Mammary epithelial cell (primary cell): ENCODE results near the gene TMEM119.

Experiments used
- EZH2 ChIP-seq: IDR thresholded peaks from 2 replicates; pipeline ENCODE4 v1.6.1; 2012; ENCODE audit warnings: low read length, inconsistent platforms, borderline replicate concordance
- TF ChIP-seq, protein P1 (sequence below), 2 donors: IDR thresholded peaks in 1 of 2; conservative IDR thresholded peaks in 1 of 2; 2 replicates each; pipeline ENCODE4 v1.5.1; 2011 to 2012; ENCODE audit warnings: inconsistent platforms in 2 of 2, low read length in 2 of 2, mild to moderate bottlenecking in 2 of 2, control low read depth in 1 of 2, low read depth in 1 of 2; ENCODE audit not compliant: insufficient read depth in 1 of 2; ENCODE audit errors: extremely low read depth in 1 of 2

DNA sequence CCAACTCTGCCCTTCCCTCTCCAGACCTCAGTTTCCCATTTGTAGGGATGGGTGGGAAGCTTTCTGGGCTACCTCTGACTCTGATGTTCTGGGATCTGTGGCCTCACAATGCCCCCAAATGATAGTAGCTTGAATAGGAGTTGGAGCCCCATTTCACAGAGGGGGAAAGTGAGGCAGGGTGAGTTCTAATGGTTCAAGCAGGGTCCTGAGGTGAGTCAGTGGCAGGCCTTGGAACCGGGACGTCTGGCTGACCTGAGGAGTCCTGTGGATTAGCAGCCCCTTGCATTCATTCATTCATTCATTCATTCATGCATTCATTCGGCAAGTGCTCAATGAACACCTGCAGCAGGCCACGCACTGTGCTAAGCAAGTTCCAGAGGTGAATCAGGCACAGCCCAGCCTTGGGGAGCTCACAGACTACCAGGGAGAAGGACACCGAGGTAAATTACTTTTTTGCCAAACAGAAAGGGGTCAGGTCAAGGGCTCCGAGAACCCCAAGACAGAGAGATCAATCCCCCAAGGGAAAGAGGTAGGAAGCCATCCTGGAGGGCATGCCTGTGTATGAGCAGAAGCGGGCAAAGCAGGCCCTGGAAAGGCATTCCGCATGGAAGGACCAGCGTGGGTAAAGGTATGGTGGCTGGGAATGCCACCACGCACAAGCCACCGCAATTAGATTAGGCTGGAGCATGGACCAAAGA is 818 bp upstream of the TMEM119 start:
- TF ChIP-seq, protein P1, sequence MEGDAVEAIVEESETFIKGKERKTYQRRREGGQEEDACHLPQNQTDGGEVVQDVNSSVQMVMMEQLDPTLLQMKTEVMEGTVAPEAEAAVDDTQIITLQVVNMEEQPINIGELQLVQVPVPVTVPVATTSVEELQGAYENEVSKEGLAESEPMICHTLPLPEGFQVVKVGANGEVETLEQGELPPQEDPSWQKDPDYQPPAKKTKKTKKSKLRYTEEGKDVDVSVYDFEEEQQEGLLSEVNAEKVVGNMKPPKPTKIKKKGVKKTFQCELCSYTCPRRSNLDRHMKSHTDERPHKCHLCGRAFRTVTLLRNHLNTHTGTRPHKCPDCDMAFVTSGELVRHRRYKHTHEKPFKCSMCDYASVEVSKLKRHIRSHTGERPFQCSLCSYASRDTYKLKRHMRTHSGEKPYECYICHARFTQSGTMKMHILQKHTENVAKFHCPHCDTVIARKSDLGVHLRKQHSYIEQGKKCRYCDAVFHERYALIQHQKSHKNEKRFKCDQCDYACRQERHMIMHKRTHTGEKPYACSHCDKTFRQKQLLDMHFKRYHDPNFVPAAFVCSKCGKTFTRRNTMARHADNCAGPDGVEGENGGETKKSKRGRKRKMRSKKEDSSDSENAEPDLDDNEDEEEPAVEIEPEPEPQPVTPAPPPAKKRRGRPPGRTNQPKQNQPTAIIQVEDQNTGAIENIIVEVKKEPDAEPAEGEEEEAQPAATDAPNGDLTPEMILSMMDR (conservative IDR thresholded peaks at IDR 0.05 in 1 of 2, IDR thresholded peaks at IDR 0.05 in 1 of 2; ENCODE audit: extremely low read depth in 1 of 2, insufficient read depth in 1 of 2, low read depth in 1 of 2, low read length in 2 of 2) = no peak
- TF ChIP-seq EZH2 = no peak
